Measurements from ENCODE around the gene CRACR2B. TPM values are rescaled to one million over a fixed set of nuclear protein-coding genes. Genes with fewer than 3 reads are reported as not detected.
A peak's percentile ranks its signal among the peaks of the same experiment; 100 is the strongest.

The CRACR2B gene
- total and polyA plus RNA-seq, 2 of the 8 experiments (the other 6 are each of a cell fraction or from before 2014, with no cell fraction given): 18.2 to 26.4 TPM

- H2BK20ac ChIP-seq (ENCODE audit: low read length): no peak overlapping the region
- H3K14ac ChIP-seq (ENCODE audit: insufficient read length): no peak overlapping the region
- H3K56ac ChIP-seq (replicated peaks; ENCODE audit: insufficient read length, low read depth, low read length): no peak overlapping the region
- peak overlapping the region; percentile 93; the same call in 1 of the 2 replicates for H2BK5ac ChIP-seq (ENCODE audit: low read depth, low read length)
- no peak for TF ChIP-seq CTCF (IDR thresholded peaks at IDR 0.05; ENCODE audit: control extremely low read depth in 1 of 3, insufficient read depth in 1 of 3, low read depth in 1 of 3, low read length in 3 of 3)
- TF ChIP-seq SAP30 (IDR thresholded peaks at IDR 0.05; ENCODE audit: insufficient read depth, insufficient replicate concordance, low read length): no peak
- TF ChIP-seq POLR2AphosphoS5 (IDR thresholded peaks at IDR 0.05; ENCODE audit: low read depth, low read length): no peak
- no peak for TF ChIP-seq EP300 (IDR thresholded peaks at IDR 0.05; ENCODE audit: borderline replicate concordance in 1 of 2, low read depth in 2 of 2, low read length in 2 of 2)
- no peak; a peak in 1 of 3 replicates for TF ChIP-seq POLR2A (IDR thresholded peaks at IDR 0.05; ENCODE audit: control extremely low read depth in 1 of 2, low read depth in 2 of 2, low read length in 2 of 2)
- TF ChIP-seq KDM5A (IDR thresholded peaks at IDR 0.05; ENCODE audit: low read length): no peak
- TF ChIP-seq ATF3 (IDR thresholded peaks at IDR 0.05; ENCODE audit: insufficient read depth, low read depth, low read length): no peak
- no peak overlapping the region for H2AFZ ChIP-seq (ENCODE audit: low read length)
- H3K9ac ChIP-seq (replicated peaks in 1 of 4; ENCODE audit: extremely low read depth in 1 of 4, low read depth in 3 of 4, low read length in 3 of 4): peak overlapping the region; percentile 65 to 97 (median 94)
- H2AK5ac ChIP-seq (ENCODE audit: low read depth, low read length): no peak overlapping the region
- H3K23me2 ChIP-seq (ENCODE audit: low read depth, low read length): peaks cover 21% of the 10 kb centered on the region; the same call in 1 of the 2 replicates
- WGBS, 2 experiments (ENCODE audit: extremely low coverage in 1 of 2, insufficient coverage in 1 of 2, insufficient read length in 1 of 2, insufficient replicate concordance in 2 of 2, low coverage in 1 of 2, low lambda C conversion rate in 2 of 2, missing lambda C conversion rate in 1 of 2): 4% methylated on average over 9 of the region's 27 CpGs; no CpG with 5 or more reads in 1 of the 2 experiments
- H4K91ac ChIP-seq (replicated peaks; ENCODE audit: insufficient read length, low read length): no peak overlapping the region
- no peaks in the 10 kb centered on the region for H3K9me3 ChIP-seq (ENCODE audit: insufficient read depth in 2 of 2, low read depth in 1 of 2, low read length in 1 of 2)
- H2BK120ac ChIP-seq (replicated peaks; ENCODE audit: low read depth, low read length): no peak overlapping the region
- H4K20me1 ChIP-seq (replicated peaks in 1 of 2; ENCODE audit: control insufficient read depth in 1 of 2, insufficient read depth in 2 of 2, low read length in 2 of 2): peaks cover 7 to 40% of the 10 kb centered on the region in 2 experiments
- peaks cover 0 to 27% of the 10 kb centered on the region in 2 experiments; a peak in 2 of 4 replicates for H3K79me2 ChIP-seq (ENCODE audit: control insufficient read depth in 1 of 2, insufficient read depth in 2 of 2, low read length in 2 of 2)
- H3K36me3 ChIP-seq (ENCODE audit: control insufficient read depth in 2 of 4, insufficient read depth in 4 of 4, low read length in 3 of 4): peaks cover 10 to 27% (median 24%) of the 10 kb centered on the region in 4 experiments; a peak in 7 of 8 replicates
- no peak overlapping the region; the same call in 1 of the 2 replicates for H4K8ac ChIP-seq (ENCODE audit: extremely low read depth, insufficient read depth, low read length)
- no peak overlapping the region for H3K18ac ChIP-seq (ENCODE audit: extremely low read depth, low read length)
- H3K4me1 ChIP-seq (replicated peaks in 1 of 4; ENCODE audit: control insufficient read depth in 3 of 4, insufficient read depth in 4 of 4, low read length in 3 of 4): peaks cover 0 to 34% (median 25%) of the 10 kb centered on the region in 4 experiments; a peak in 6 of 7 replicates
- no peak overlapping the region for H4K5ac ChIP-seq (ENCODE audit: insufficient read length, low read depth, low read length)
- no peak overlapping the region for H2BK15ac ChIP-seq (ENCODE audit: low read length)
- no peaks in the 10 kb centered on the region; a peak in 2 of 7 replicates for H3K27me3 ChIP-seq (replicated peaks in 1 of 4; ENCODE audit: control insufficient read depth in 3 of 4, extremely low read depth in 1 of 4, insufficient read depth in 3 of 4, low read length in 3 of 4)
- peak overlapping the region; percentile 76 to 96 (median 82) for H3K4me3 ChIP-seq (ENCODE audit: extremely low read depth in 1 of 4, insufficient read depth in 2 of 4, low read depth in 3 of 4, low read length in 4 of 4)
- no peak overlapping the region for H3K23ac ChIP-seq (ENCODE audit: insufficient read length)
- H3K27ac ChIP-seq (ENCODE audit: low read depth, low read length): peak overlapping the region; percentile 99; the same call in 1 of the 2 replicates
- FAIRE-seq (no peak), DNase-seq (ENCODE audit: low read depth in 1 of 2, low spot score in 2 of 2) (no peak)
- H3K79me1 ChIP-seq (ENCODE audit: low read depth, low read length): peaks cover 9% of the 10 kb centered on the region; the same call in 1 of the 2 replicates
- H3K4ac ChIP-seq (replicated peaks; ENCODE audit: insufficient read length, low read depth, low read length): no peak overlapping the region
- peak overlapping the region; percentile 52 to 87 for H3K4me2 ChIP-seq (ENCODE audit: insufficient read depth in 1 of 2, low read depth in 2 of 2, low read length in 2 of 2)
- H2BK12ac ChIP-seq (ENCODE audit: low read depth, low read length): no peak overlapping the region
- CTCF ChIA-PET (ENCODE audit: partially characterized antibody): interaction anchor here (2.0 to 5.2 kb wide), 2 partner anchors 13 to 23 kb away, joined by 7 to 26 read pairs; partner anchors contain the start of genes CRACR2B and PNPLA2
- POLR2A ChIA-PET (ENCODE audit: partially characterized antibody): interaction anchor here (0.7 to 40.4 kb wide), 5 partner anchors 15 to 716 kb away, joined by 3 to 1917 read pairs (median 3); partner anchors contain the start of genes CD151, CEND1, CRACR2B and PIDD1
These were observed 14.3 kb downstream of the CRACR2B start for GRCh38 chr11:841981-842369.

Measured in H1 (cell line).